ENCODE data around the gene HAPLN3. TPM values are rescaled to one million over a fixed set of nuclear protein-coding genes. Genes with fewer than 3 reads are reported as not detected.

The HAPLN3 gene
- polyA plus RNA-seq, 1 of the 3 experiments (the other 2 are of a cell fraction): 9.7 TPM

DNA sequence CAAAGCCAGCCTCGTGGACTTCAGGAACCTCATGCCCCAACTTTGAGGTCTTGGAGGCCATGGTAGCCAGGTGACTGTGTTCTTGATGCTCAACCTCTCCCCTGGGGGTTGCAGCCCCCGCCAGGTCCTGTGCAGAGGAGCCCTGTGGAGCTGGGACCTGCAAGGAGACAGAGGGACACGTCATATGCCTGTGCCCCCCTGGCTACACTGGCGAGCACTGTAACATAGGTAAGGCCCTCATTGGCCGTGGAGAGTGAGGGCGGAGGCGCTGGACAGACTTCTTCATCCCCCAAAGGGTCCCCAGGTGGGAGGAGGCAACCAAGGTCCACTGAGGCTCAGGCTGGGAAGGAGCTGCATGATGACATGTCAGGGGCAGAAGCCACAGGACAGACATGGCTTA, 35.1 kb downstream of the HAPLN3 start:
- Histone ChIP-seq H3K4me1 (ENCODE audit: control insufficient read depth in 1 of 2, insufficient read depth in 2 of 2, low read depth in 1 of 2, low read length in 1 of 2) (no peaks in the 10 kb centered on the region; a peak in 1 of 4 replicates), H3K27me3 (ENCODE audit: insufficient read depth) (no peaks in the 10 kb centered on the region; the same call in 1 of the 2 replicates), H3F3A (replicated peaks; ENCODE audit: insufficient read depth) (no peaks in the 10 kb centered on the region), H3K9ac (no peak overlapping the region), H3K36me3 (replicated peaks in 1 of 2; ENCODE audit: control insufficient read depth in 1 of 2, insufficient read depth in 2 of 2, low read length in 1 of 2) (no peaks in the 10 kb centered on the region), H2AFZ (ENCODE audit: low read depth) (no peak overlapping the region), H3K4me3 (ENCODE audit: low read depth in 2 of 2, low read length in 1 of 2) (no peak overlapping the region), H3K79me2 (ENCODE audit: insufficient read depth) (no peaks in the 10 kb centered on the region), H3K9me2 (no peaks in the 10 kb centered on the region), H3K9me3 (no peaks in the 10 kb centered on the region), H3K4me2 (no peak overlapping the region), H3K27ac (ENCODE audit: low read depth in 2 of 2, low read length in 1 of 2) (no peak overlapping the region), H4K20me1 (ENCODE audit: insufficient read depth) (no peaks in the 10 kb centered on the region)
- whole genome bisulfite sequencing (ENCODE audit: low lambda C conversion rate): 37% methylated on average over 6 of the region's 7 CpGs
- ChIA-PET POLR2A (interaction anchor here (1.2 kb wide), 1 partner anchor 30 kb away, joined by 3 read pairs; no protein-coding TSS in a partner anchor), CTCF (no interaction called here)
- no peak for DNase-seq
- no peak for TF ChIP-seq GATA2 (CRISPR knock-in tag; IDR thresholded peaks at IDR 0.05)
- TF ChIP-seq FOXJ3 (CRISPR knock-in tag; IDR thresholded peaks at IDR 0.05): no peak
- no peak for TF ChIP-seq JUND (IDR thresholded peaks at IDR 0.05)
- TF ChIP-seq, protein P1, sequence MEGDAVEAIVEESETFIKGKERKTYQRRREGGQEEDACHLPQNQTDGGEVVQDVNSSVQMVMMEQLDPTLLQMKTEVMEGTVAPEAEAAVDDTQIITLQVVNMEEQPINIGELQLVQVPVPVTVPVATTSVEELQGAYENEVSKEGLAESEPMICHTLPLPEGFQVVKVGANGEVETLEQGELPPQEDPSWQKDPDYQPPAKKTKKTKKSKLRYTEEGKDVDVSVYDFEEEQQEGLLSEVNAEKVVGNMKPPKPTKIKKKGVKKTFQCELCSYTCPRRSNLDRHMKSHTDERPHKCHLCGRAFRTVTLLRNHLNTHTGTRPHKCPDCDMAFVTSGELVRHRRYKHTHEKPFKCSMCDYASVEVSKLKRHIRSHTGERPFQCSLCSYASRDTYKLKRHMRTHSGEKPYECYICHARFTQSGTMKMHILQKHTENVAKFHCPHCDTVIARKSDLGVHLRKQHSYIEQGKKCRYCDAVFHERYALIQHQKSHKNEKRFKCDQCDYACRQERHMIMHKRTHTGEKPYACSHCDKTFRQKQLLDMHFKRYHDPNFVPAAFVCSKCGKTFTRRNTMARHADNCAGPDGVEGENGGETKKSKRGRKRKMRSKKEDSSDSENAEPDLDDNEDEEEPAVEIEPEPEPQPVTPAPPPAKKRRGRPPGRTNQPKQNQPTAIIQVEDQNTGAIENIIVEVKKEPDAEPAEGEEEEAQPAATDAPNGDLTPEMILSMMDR (IDR thresholded peaks at IDR 0.05): no peak
- no peak for TF ChIP-seq ELF1 (IDR thresholded peaks at IDR 0.05)
- TF ChIP-seq RCOR1 (IDR thresholded peaks at IDR 0.05; ENCODE audit: low read length): no peak

DNA sequence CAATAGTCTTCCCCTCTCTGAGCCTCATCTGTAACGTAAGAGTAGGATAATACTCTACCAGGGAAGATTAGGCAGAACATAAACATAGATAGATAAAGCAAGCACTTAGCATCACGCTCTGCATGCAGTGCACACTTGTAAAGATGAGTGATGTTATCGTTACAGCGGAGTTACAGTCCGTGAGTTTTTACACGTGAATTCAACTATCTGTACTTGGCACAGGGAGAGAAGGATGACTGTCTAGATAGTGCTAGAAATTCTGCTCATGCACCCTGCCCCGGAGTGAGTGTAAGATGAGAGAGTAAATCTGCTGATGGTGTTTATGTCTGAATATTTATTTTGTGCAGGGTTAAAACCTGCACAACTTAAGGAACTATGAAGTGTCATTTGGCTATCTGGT, 35.8 kb downstream of the HAPLN3 start:
- H4K20me1 ChIP-seq (ENCODE audit: insufficient read depth): no peaks in the 10 kb centered on the region
- no peaks in the 10 kb centered on the region for H3F3A ChIP-seq (replicated peaks; ENCODE audit: insufficient read depth)
- H3K27ac ChIP-seq (ENCODE audit: low read depth in 2 of 2, low read length in 1 of 2): no peak overlapping the region
- no peaks in the 10 kb centered on the region for H3K9me2 ChIP-seq
- POLR2A ChIA-PET: interaction anchor here (1.2 kb wide), 1 partner anchor 31 kb away, joined by 3 read pairs; no protein-coding TSS in a partner anchor
- no peaks in the 10 kb centered on the region for H3K9me3 ChIP-seq
- H3K4me2 ChIP-seq: no peak overlapping the region
- H2AFZ ChIP-seq (ENCODE audit: low read depth): no peak overlapping the region
- no peaks in the 10 kb centered on the region; a peak in 1 of 4 replicates for H3K4me1 ChIP-seq (ENCODE audit: control insufficient read depth in 1 of 2, insufficient read depth in 2 of 2, low read depth in 1 of 2, low read length in 1 of 2)
- H3K36me3 ChIP-seq (replicated peaks in 1 of 2; ENCODE audit: control insufficient read depth in 1 of 2, insufficient read depth in 2 of 2, low read length in 1 of 2): no peaks in the 10 kb centered on the region
- 17% methylated on average over 7 of the region's 7 CpGs for WGBS (ENCODE audit: low lambda C conversion rate)
- H3K4me3 ChIP-seq (ENCODE audit: low read depth in 2 of 2, low read length in 1 of 2): no peak overlapping the region
- H3K79me2 ChIP-seq (ENCODE audit: insufficient read depth): no peaks in the 10 kb centered on the region
- DNase-seq: no peak
- no peaks in the 10 kb centered on the region; the same call in 1 of the 2 replicates for H3K27me3 ChIP-seq (ENCODE audit: insufficient read depth)
- CTCF ChIA-PET: interaction anchor here (1.4 kb wide), 1 partner anchor 25 kb away, joined by 4 read pairs; no protein-coding TSS in a partner anchor
- no peak overlapping the region for H3K9ac ChIP-seq
- TF ChIP-seq TAF1 (IDR thresholded peaks at IDR 0.05; ENCODE audit: borderline replicate concordance, low read depth, low read length): no peak
- TF ChIP-seq, protein P2, sequence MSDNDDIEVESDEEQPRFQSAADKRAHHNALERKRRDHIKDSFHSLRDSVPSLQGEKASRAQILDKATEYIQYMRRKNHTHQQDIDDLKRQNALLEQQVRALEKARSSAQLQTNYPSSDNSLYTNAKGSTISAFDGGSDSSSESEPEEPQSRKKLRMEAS (IDR thresholded peaks at IDR 0.05; ENCODE audit: low read depth): no peak
- TF ChIP-seq, protein P1 (IDR thresholded peaks at IDR 0.05): no peak
- TF ChIP-seq, protein P3, sequence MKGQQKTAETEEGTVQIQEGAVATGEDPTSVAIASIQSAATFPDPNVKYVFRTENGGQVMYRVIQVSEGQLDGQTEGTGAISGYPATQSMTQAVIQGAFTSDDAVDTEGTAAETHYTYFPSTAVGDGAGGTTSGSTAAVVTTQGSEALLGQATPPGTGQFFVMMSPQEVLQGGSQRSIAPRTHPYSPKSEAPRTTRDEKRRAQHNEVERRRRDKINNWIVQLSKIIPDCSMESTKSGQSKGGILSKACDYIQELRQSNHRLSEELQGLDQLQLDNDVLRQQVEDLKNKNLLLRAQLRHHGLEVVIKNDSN (IDR thresholded peaks at IDR 0.05; ENCODE audit: borderline replicate concordance, low read depth): no peak
- TF ChIP-seq FOXJ3 (CRISPR knock-in tag; IDR thresholded peaks at IDR 0.05): no peak
- no peak for TF ChIP-seq GATA2 (CRISPR knock-in tag; IDR thresholded peaks at IDR 0.05)
- TF ChIP-seq JUND (IDR thresholded peaks at IDR 0.05): no peak
- TF ChIP-seq MEF2A (IDR thresholded peaks at IDR 0.05; ENCODE audit: borderline replicate concordance, low read depth): no peak
- TF ChIP-seq NRF1 (IDR thresholded peaks at IDR 0.05; ENCODE audit: low read depth, low read length): no peak

All from SK-N-SH (cell line).